DOHH2 (cell line): ENCODE measurements around the gene GIPC1.
"Not testable (repeated sequence)": the region's sequence is repeated elsewhere in the genome, so short reads cannot be mapped to it uniquely, and the experiment has no call there.

Experiments
- H3F3A ChIP-seq: fragments of 200-600 bp; sonication (generic), shearing (Covaris generic); 2 replicates; pipeline ENCODE4 v1.6.0; 2016; ENCODE audit warnings: antibody characterized with exemption, mild to moderate bottlenecking; ENCODE audit not compliant: control insufficient read depth, insufficient read depth
- H3K27ac ChIP-seq: fragments of 200-600 bp; sonication (generic); 2 replicates; pipeline ENCODE4 v1.5.1; 2014; ENCODE audit warnings: low read depth, mild to moderate bottlenecking, low read length, moderate library complexity
- H3K27me3 ChIP-seq: fragments of 200-600 bp; sonication (generic); 2 replicates; pipeline ENCODE4 v1.6.1; 2014; ENCODE audit warnings: mild to moderate bottlenecking, low read length, mixed read lengths; ENCODE audit not compliant: control insufficient read depth
- H3K36me3 ChIP-seq: fragments of 200-600 bp; sonication (generic); 2 replicates; pipeline ENCODE4 v1.6.1; 2014; ENCODE audit warnings: mild to moderate bottlenecking, low read length, moderate library complexity, mixed read lengths; ENCODE audit not compliant: control insufficient read depth
- H3K4me1 ChIP-seq: fragments of 200-600 bp; sonication (generic); 2 replicates; pipeline ENCODE4 v1.6.1; 2014; ENCODE audit warnings: mild to moderate bottlenecking, low read length, mixed read lengths; ENCODE audit not compliant: control insufficient read depth
- H3K4me2 ChIP-seq: fragments of 200-600 bp; sonication (generic); 2 replicates; pipeline ENCODE4 v1.6.0; 2014; ENCODE audit warnings: mild to moderate bottlenecking, low read length, moderate library complexity
- H3K4me3 ChIP-seq: fragments of 200-600 bp; sonication (generic); 2 replicates; pipeline ENCODE4 v1.5.1; 2014; ENCODE audit warnings: mild to moderate bottlenecking, low read length, mixed read lengths
- H3K79me2 ChIP-seq: fragments of 200-600 bp; sonication (generic); 2 replicates; pipeline ENCODE4 v1.6.1; 2014; ENCODE audit warnings: mild to moderate bottlenecking, low read length, mixed read lengths; ENCODE audit not compliant: control insufficient read depth
- H3K9me2 ChIP-seq: fragments of 200-600 bp; sonication (generic); replicated peaks from 2 replicates; pipeline ENCODE4 v1.6.1; 2014; ENCODE audit warnings: mild to moderate bottlenecking, low read length, mixed read lengths; ENCODE audit not compliant: control insufficient read depth
- H3K9me3 ChIP-seq: fragments of 200-600 bp; sonication (generic); 2 replicates; pipeline ENCODE4 v1.6.1; 2014; ENCODE audit warnings: antibody characterized with exemption, low read length, mixed read lengths; ENCODE audit not compliant: control insufficient read depth, insufficient read depth
- H4K20me1 ChIP-seq: fragments of 200-600 bp; sonication (generic); 2 replicates; pipeline ENCODE4 v1.6.0; 2014; ENCODE audit warnings: low read depth, mild to moderate bottlenecking, antibody characterized with exemption, low read length, moderate library complexity; ENCODE audit not compliant: control insufficient read depth, insufficient read depth
- EZH2phosphoT487 ChIP-seq: fragments of 200-600 bp; sonication (generic); IDR thresholded peaks from 2 replicates; pipeline ENCODE4 v1.6.1; 2017; ENCODE audit warnings: borderline replicate concordance, mild to moderate bottlenecking, antibody characterized with exemption, low read length, moderate library complexity, mixed read lengths
- TF ChIP-seq, protein P1 (sequence below): fragments of 200-600 bp; sonication (generic); IDR thresholded peaks from one replicate; pipeline ENCODE4 v1.5.1; 2014; ENCODE audit warnings: antibody characterized with exemption, mild to moderate bottlenecking, low read depth, low read length; ENCODE audit not compliant: poor library complexity, severe bottlenecking

The GIPC1 gene

DNA sequence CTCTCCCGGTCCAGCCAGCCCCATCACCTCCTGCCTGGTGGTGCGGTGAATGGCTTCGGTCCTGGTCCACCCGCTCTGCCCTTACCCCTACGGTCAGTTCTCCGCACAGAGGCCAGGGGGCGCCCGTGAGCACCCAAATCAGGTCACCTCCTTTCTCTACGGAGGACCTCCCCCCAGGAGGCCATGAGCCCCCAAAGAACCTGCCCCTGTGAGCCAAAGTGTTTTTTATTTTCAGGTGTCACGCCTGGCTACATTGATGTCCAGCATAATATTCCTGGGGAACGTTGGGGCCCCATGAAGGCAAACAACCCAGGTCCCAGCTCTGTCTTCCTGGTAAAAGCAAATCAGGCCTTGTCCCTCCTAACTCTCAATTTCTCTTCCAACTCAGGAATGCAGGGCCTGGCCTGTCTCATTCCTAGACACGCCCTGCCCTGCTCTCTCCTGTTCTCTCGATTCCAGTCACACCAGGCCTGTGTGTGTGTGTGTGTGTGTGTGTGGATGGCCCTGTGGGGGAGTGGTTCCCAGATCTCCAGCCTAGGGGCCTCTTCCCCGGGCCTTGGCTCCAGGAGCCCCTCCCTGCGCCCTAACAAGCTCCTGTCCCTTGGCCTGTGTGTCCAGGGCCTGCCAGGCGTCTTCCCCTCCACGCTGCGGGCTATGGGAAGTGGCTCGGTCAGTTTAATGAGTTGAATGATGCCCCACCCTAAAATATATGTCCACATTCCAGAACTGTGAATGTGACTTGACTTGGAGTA, 9.7 kb upstream of the GIPC1 start:
- H3F3A ChIP-seq, result no peaks in the 10 kb centered on the region
- H3K27me3 ChIP-seq, result no peaks in the 10 kb centered on the region
- TF ChIP-seq, protein P1, sequence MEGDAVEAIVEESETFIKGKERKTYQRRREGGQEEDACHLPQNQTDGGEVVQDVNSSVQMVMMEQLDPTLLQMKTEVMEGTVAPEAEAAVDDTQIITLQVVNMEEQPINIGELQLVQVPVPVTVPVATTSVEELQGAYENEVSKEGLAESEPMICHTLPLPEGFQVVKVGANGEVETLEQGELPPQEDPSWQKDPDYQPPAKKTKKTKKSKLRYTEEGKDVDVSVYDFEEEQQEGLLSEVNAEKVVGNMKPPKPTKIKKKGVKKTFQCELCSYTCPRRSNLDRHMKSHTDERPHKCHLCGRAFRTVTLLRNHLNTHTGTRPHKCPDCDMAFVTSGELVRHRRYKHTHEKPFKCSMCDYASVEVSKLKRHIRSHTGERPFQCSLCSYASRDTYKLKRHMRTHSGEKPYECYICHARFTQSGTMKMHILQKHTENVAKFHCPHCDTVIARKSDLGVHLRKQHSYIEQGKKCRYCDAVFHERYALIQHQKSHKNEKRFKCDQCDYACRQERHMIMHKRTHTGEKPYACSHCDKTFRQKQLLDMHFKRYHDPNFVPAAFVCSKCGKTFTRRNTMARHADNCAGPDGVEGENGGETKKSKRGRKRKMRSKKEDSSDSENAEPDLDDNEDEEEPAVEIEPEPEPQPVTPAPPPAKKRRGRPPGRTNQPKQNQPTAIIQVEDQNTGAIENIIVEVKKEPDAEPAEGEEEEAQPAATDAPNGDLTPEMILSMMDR, result peak; percentile 88
- TF ChIP-seq EZH2phosphoT487, result no peak
- H3K27ac ChIP-seq, result no peak overlapping the region
- no peaks in the 10 kb centered on the region for H3K79me2 ChIP-seq
- H3K36me3 ChIP-seq, result no peaks in the 10 kb centered on the region
- H4K20me1 ChIP-seq, result no peaks in the 10 kb centered on the region
- no peak overlapping the region for H3K4me3 ChIP-seq
- H3K9me2 ChIP-seq, result no peaks in the 10 kb centered on the region
- H3K4me2 ChIP-seq, result no peak overlapping the region
- no peaks in the 10 kb centered on the region for H3K9me3 ChIP-seq
- H3K4me1 ChIP-seq, result peaks cover 5% of the 10 kb centered on the region

DNA sequence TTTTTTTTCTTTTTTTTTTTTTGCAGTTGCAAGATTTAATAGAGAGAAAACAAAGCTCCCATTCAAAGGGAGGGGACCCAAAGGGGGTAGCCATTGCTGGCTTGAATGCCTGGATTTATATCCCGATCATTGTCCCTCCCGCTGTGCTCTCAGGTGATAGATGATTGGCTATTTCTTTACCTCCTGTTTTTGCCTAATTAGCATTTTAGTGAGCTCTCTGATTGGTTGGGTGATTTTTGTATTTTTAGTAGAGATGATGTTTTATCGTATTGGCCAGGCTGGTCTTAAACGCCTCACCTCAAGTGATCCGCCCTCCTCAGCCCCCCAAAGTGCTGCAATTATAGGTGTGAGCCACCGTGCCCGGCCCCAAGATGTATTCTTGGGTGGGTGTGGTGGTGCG, 8.6 kb upstream of the GIPC1 start:
- H4K20me1 ChIP-seq, H3K27ac ChIP-seq, H3K36me3 ChIP-seq, H3K4me1 ChIP-seq, H3K9me3 ChIP-seq, H3K4me3 ChIP-seq, H3K79me2 ChIP-seq, H3F3A ChIP-seq, H3K4me2 ChIP-seq, H3K9me2 ChIP-seq, H3K27me3 ChIP-seq: not testable (repeated sequence)

DNA sequence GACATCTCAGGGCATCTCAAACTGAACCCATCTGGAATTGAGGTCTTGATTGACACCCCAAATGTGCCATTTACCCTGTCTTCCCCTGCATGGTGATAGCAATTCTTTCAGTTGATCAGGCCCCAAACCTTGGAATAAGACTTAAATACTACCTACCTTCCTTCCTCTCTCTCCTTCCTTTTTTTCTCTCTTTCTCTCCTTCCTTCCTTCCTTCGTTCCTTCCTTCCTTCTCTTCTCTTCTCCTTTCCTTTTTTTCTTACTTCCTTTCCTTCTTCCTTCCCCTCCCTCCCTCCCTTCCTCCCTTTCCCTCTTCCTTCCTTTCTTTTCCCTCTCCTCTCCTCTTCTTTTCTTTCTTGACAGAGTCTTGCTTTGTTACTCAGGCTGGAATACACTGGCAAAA, 7.4 kb upstream of the GIPC1 start:
- H3K9me2 ChIP-seq, result no peaks in the 10 kb centered on the region
- H3F3A ChIP-seq, result no peaks in the 10 kb centered on the region
- no peaks in the 10 kb centered on the region for H4K20me1 ChIP-seq
- H3K27me3 ChIP-seq, result 0 out of 2 replicates have a peak, but pooled peaks cover 2% of the 10 kb centered on the region
- H3K9me3 ChIP-seq, result no peaks in the 10 kb centered on the region
- TF ChIP-seq, protein P1, result no peak
- TF ChIP-seq EZH2phosphoT487, result no peak
- H3K36me3 ChIP-seq, result no peaks in the 10 kb centered on the region
- H3K4me1 ChIP-seq, result peaks cover 5% of the 10 kb centered on the region
- H3K79me2 ChIP-seq, result no peaks in the 10 kb centered on the region
- H3K27ac ChIP-seq, result no peak overlapping the region
- no peak overlapping the region for H3K4me2 ChIP-seq
- H3K4me3 ChIP-seq, result no peak overlapping the region

DNA sequence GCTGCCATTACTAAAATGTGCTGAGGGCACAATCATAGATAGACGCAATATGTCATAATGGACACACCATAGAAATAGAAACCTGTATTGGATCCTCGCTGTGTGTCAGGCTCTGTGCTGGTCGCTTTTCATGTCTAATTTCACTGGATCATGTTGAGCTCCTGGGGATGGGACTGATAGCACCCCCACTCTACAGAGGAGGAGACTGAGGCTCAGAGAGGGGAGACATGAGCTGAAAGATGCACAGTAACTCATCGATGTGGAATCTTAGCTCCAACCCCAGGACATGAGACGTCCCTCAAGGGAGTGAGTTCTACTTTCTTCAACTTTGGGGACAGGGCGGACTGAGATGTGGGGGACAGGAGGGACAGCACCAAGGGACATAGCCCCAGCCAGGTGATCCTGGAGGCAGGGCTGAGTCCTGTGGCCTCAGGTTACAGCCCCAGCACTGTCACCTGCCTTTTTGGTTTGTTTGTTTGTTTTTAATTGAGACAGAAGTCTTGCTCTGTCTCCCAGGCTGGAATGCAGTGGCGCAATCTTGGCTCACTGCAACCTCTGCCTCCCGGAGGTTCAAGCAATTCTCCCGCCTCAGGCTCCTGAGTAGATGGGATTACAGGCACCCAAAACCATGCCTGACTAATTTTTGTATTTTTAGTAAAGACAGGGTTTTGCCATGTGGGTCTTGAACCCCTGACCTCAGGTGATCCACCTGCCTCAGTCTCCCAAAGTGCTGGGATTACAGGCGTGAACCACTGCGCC, 6.6 kb upstream of the GIPC1 start:
- H3K4me2 ChIP-seq, result no peak overlapping the region
- TF ChIP-seq, protein P1, result no peak
- TF ChIP-seq EZH2phosphoT487, result no peak
- 0 out of 2 replicates have a peak, but pooled peaks cover 2% of the 10 kb centered on the region for H3K27me3 ChIP-seq

More for the DNA sequence above, 6.6 kb upstream of the GIPC1 start:
- H3K36me3 ChIP-seq, result no peaks in the 10 kb centered on the region
- no peaks in the 10 kb centered on the region for H3F3A ChIP-seq
- H3K9me3 ChIP-seq, result no peaks in the 10 kb centered on the region
- H3K4me1 ChIP-seq, result peaks cover 5% of the 10 kb centered on the region
- H3K9me2 ChIP-seq, result no peaks in the 10 kb centered on the region
- no peaks in the 10 kb centered on the region for H3K79me2 ChIP-seq
- H4K20me1 ChIP-seq, result no peaks in the 10 kb centered on the region
- H3K27ac ChIP-seq, result no peak overlapping the region
- H3K4me3 ChIP-seq, result no peak overlapping the region
